ENCODE data around the gene VCY1B.
"Not testable (repeated sequence)": the region's sequence is repeated elsewhere in the genome, so short reads cannot be mapped to it uniquely, and the experiment has no call there.

The VCY1B gene

DNA sequence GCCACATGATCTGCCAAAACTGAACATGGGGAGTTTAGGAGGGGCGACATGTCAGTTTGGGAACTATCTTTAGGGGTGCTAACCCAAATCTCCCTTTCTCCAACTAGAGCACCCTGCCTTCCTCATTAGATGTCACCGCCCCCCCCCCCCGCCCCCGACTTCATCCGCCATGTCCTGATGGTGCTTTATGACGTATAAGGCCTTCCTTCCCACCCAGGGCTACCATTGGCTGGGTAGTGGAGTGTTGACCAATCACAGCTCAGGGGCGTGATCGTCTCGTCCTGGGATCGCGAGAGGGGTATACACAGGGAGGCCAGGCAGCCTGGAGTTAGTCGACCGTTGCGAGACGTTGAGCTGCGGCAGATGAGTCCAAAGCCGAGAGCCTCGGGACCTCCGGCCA lies at the start of gene VCY1B:
VCY1B (plus strand) TSS at position 301 of the 400 bp plus-strand sequence; CDS start at position 364, 63 bp downstream.
- not testable (repeated sequence) for TF ChIP-seq GATA3, GATA2 (IDR thresholded peaks at IDR 0.05; ENCODE audit: low read depth, low read length)

DNA sequence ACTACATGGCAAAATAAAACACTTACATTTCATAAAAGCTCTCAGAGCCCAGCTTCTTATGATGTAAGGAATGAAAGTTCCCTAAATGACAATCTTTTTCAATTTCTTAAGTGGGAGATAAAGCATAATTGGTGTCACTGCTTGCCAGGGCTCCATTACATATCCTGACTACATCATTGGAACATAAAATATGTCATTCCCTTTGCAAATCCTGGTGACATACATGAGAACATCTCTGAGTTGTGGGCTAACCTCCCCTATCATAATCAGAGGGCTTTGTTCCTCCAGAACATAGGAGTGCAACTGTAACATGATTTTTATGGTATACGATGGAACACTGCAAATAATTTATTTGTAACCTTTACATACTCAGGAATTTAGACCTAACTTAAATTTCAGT lies 29.9 kb downstream of the VCY1B start:
- TF ChIP-seq GATA2 (IDR thresholded peaks at IDR 0.05; ENCODE audit: low read depth, low read length) (no peak), GATA3 (IDR thresholded peaks at IDR 0.05; ENCODE audit: low read depth, low read length) (no peak)
